ENCODE data around the gene TEPSIN. TPM values are rescaled to one million over a fixed set of nuclear protein-coding genes. Genes with fewer than 3 reads are reported as not detected.
A peak's percentile ranks its signal among the peaks of the same experiment; 100 is the strongest.

The TEPSIN gene
- 10 to 100 TPM; 84.1 to 90.9 TPM for total RNA-seq
- 75.6 to 93.6 reads per million in 2 donors for total RNA-seq

GRCh38 chr17:81238815-81239713 lies at the start of gene TEPSIN, which contains the start of gene NDUFAF8:
Gene TEPSIN, minus strand, starts transcription at chr17:81239055. Its CDS starts 22 bp downstream, at chr17:81239033.
Gene NDUFAF8, plus strand, starts transcription at chr17:81239318. Its CDS starts 46 bp downstream, at chr17:81239364.
- H3K4me3 Mint-ChIP-seq: peak within 1 kb of the TSS; percentile 92
- H3K36me3 Mint-ChIP-seq (ENCODE audit: low read depth): peaks cover 2% of the 10 kb centered on the region
- H3K27ac Mint-ChIP-seq: peak within 1 kb of the TSS; percentile 77
- no peaks in the 10 kb centered on the region for H3K27me3 Mint-ChIP-seq
- DNase-seq (peak; percentile 91 to 95 (median 92)), ATAC-seq (peak; percentile 95)
- no peaks in the 10 kb centered on the region for H3K9me3 ChIP-seq (ENCODE audit: control insufficient read depth, low read length, poor library complexity, severe bottlenecking)
- peaks cover 28% of the 10 kb centered on the region for H3K4me1 Mint-ChIP-seq

GRCh38 chr17:81287741-81288430 lies 49.0 kb upstream of the TEPSIN start:
- Mint-ChIP-seq H3K4me3 (peak overlapping the region; percentile 91), H3K27ac (peak overlapping the region; percentile 94), H3K36me3 (ENCODE audit: low read depth) (no peaks in the 10 kb centered on the region), H3K4me1 (peaks cover 52% of the 10 kb centered on the region), H3K27me3 (no peaks in the 10 kb centered on the region)
- DNase-seq (no peak), ATAC-seq (peak; percentile 39)
- no peaks in the 10 kb centered on the region for H3K9me3 ChIP-seq (ENCODE audit: control insufficient read depth, low read length, poor library complexity, severe bottlenecking)

GRCh38 chr17:81287152-81287551 lies 48.3 kb upstream of the TEPSIN start:
- H3K4me3 Mint-ChIP-seq: peak overlapping the region; percentile 91
- H3K4me1 Mint-ChIP-seq: peaks cover 50% of the 10 kb centered on the region
- no peaks in the 10 kb centered on the region for H3K36me3 Mint-ChIP-seq (ENCODE audit: low read depth)

GRCh38 chr17:81286491-81287145 lies 47.8 kb upstream of the TEPSIN start:
- no peaks in the 10 kb centered on the region for H3K36me3 Mint-ChIP-seq (ENCODE audit: low read depth)
- no peaks in the 10 kb centered on the region for H3K9me3 ChIP-seq (ENCODE audit: control insufficient read depth, low read length, poor library complexity, severe bottlenecking)
- no peak for ATAC-seq

More at GRCh38 chr17:81287152-81287551, 48.3 kb upstream of the TEPSIN start:
- ATAC-seq (no peak), DNase-seq (no peak)
- Mint-ChIP-seq H3K27me3 (no peaks in the 10 kb centered on the region), H3K27ac (peak overlapping the region; percentile 94)
- H3K9me3 ChIP-seq (ENCODE audit: control insufficient read depth, low read length, poor library complexity, severe bottlenecking): no peaks in the 10 kb centered on the region

GRCh38 chr17:81285894-81286293 lies 47.0 kb upstream of the TEPSIN start:
- ATAC-seq (peak; percentile 7), DNase-seq (no peak)
- Mint-ChIP-seq H3K27me3 (no peaks in the 10 kb centered on the region), H3K27ac (peak overlapping the region; percentile 94), H3K4me3 (peak overlapping the region; percentile 91), H3K4me1 (peaks cover 42% of the 10 kb centered on the region), H3K36me3 (ENCODE audit: low read depth) (no peaks in the 10 kb centered on the region)
- H3K9me3 ChIP-seq (ENCODE audit: control insufficient read depth, low read length, poor library complexity, severe bottlenecking): no peaks in the 10 kb centered on the region

More at GRCh38 chr17:81286491-81287145, 47.8 kb upstream of the TEPSIN start:
- Mint-ChIP-seq H3K27me3 (no peaks in the 10 kb centered on the region), H3K4me3 (peak overlapping the region; percentile 91), H3K4me1 (peaks cover 48% of the 10 kb centered on the region), H3K27ac (peak overlapping the region; percentile 94)
- no peak for DNase-seq

- peaks cover 42% of the 10 kb centered on the region for H3K4me1 Mint-ChIP-seq
- H3K27me3 Mint-ChIP-seq: no peaks in the 10 kb centered on the region
- H3K4me3 Mint-ChIP-seq: peak overlapping the region; percentile 91
- H3K27ac Mint-ChIP-seq: peak overlapping the region; percentile 94
- no peaks in the 10 kb centered on the region for H3K36me3 Mint-ChIP-seq (ENCODE audit: low read depth)
- DNase-seq (peak; percentile 35 to 45 (median 40)), ATAC-seq (peak; percentile 81)
- H3K9me3 ChIP-seq (ENCODE audit: control insufficient read depth, low read length, poor library complexity, severe bottlenecking): no peaks in the 10 kb centered on the region
Measured at GRCh38 chr17:81285179-81285878, 46.5 kb upstream of the TEPSIN start.

- ATAC-seq (no peak), DNase-seq (no peak)
- no peak overlapping the region for H3K4me3 Mint-ChIP-seq
- no peaks in the 10 kb centered on the region for H3K27me3 Mint-ChIP-seq
- peak overlapping the region; percentile 29 for H3K27ac Mint-ChIP-seq
- no peaks in the 10 kb centered on the region for H3K36me3 Mint-ChIP-seq (ENCODE audit: low read depth)
- H3K4me1 Mint-ChIP-seq: peaks cover 29% of the 10 kb centered on the region
- H3K9me3 ChIP-seq (ENCODE audit: control insufficient read depth, low read length, poor library complexity, severe bottlenecking): no peaks in the 10 kb centered on the region
Measured at GRCh38 chr17:81282876-81283275, 44.0 kb upstream of the TEPSIN start.

GRCh38 chr17:81282141-81282540 lies 43.3 kb upstream of the TEPSIN start:
- ATAC-seq: no peak
- H3K9me3 ChIP-seq (ENCODE audit: control insufficient read depth, low read length, poor library complexity, severe bottlenecking): no peaks in the 10 kb centered on the region
- no peak for DNase-seq
- Mint-ChIP-seq H3K27ac (peak overlapping the region; percentile 29), H3K27me3 (no peaks in the 10 kb centered on the region), H3K36me3 (ENCODE audit: low read depth) (no peaks in the 10 kb centered on the region), H3K4me3 (no peak overlapping the region), H3K4me1 (peaks cover 21% of the 10 kb centered on the region)

GRCh38 chr17:81280571-81280970 lies 41.7 kb upstream of the TEPSIN start:
- H3K27ac Mint-ChIP-seq: no peak overlapping the region
- H3K36me3 Mint-ChIP-seq (ENCODE audit: low read depth): no peaks in the 10 kb centered on the region
- ATAC-seq (no peak), DNase-seq (no peak)
- no peaks in the 10 kb centered on the region for H3K27me3 Mint-ChIP-seq
- no peak overlapping the region for H3K4me3 Mint-ChIP-seq
- H3K9me3 ChIP-seq (ENCODE audit: control insufficient read depth, low read length, poor library complexity, severe bottlenecking): no peaks in the 10 kb centered on the region
- peaks cover 17% of the 10 kb centered on the region for H3K4me1 Mint-ChIP-seq

- Mint-ChIP-seq H3K27me3 (no peaks in the 10 kb centered on the region), H3K27ac (no peak overlapping the region), H3K36me3 (ENCODE audit: low read depth) (no peaks in the 10 kb centered on the region), H3K4me1 (peaks cover 8% of the 10 kb centered on the region), H3K4me3 (no peak overlapping the region)
- ATAC-seq (no peak), DNase-seq (no peak)
- H3K9me3 ChIP-seq (ENCODE audit: control insufficient read depth, low read length, poor library complexity, severe bottlenecking): no peaks in the 10 kb centered on the region
Measured at GRCh38 chr17:81279278-81280275, 40.7 kb upstream of the TEPSIN start.

- Mint-ChIP-seq H3K4me3 (no peak overlapping the region), H3K36me3 (ENCODE audit: low read depth) (no peaks in the 10 kb centered on the region), H3K27ac (no peak overlapping the region), H3K4me1 (peaks cover 6% of the 10 kb centered on the region), H3K27me3 (no peaks in the 10 kb centered on the region)
- no peaks in the 10 kb centered on the region for H3K9me3 ChIP-seq (ENCODE audit: control insufficient read depth, low read length, poor library complexity, severe bottlenecking)
- ATAC-seq (no peak), DNase-seq (no peak)
Measured at GRCh38 chr17:81278831-81279230, 40.0 kb upstream of the TEPSIN start.
